OCI-LY7 (cell line): ENCODE results near the gene KIAA1671.

ENCODE experiments used
- CTCF ChIP-seq: fragments of 200-600 bp; sonication (generic); conservative IDR thresholded peaks from 2 replicates; pipeline ENCODE4 v1.5.1; 2014; ENCODE audit warnings: mild to moderate bottlenecking, antibody characterized with exemption, low read length, moderate library complexity, mixed read lengths
- EZH2phosphoT487 ChIP-seq: fragments of 200-600 bp; sonication (generic); IDR thresholded peaks from 2 replicates; pipeline ENCODE4 v1.6.1; 2018; ENCODE audit warnings: low read depth, borderline replicate concordance, mild to moderate bottlenecking, mixed run types, antibody characterized with exemption, low read length, moderate library complexity, mixed read lengths

- TF ChIP-seq CTCF (no peak), EZH2phosphoT487 (no peak)
These were observed 132.0 kb downstream of the KIAA1671 start for GRCh38 chr22:25084405-25085107.
